Fibroblast of lung (primary cell): ENCODE results near the gene MPPED2. TPM values are rescaled to one million over a fixed set of nuclear protein-coding genes. Genes with fewer than 3 reads are reported as not detected.

Experiments used
- DNase-seq, 2 donors: peaks; one replicate each; pipeline versions ENCODE4 v3.0.0 to v3.0.0-alpha.2; 2010; ENCODE audit warnings: low read depth in 2 of 2
- H2AFZ ChIP-seq: 2 replicates; pipeline ENCODE4 v1.5.1; 2012; ENCODE audit warnings: low read length, control low read depth, inconsistent platforms
- H3K27ac ChIP-seq: 2 replicates; pipeline ENCODE4 v1.5.1; 2011; ENCODE audit warnings: low read length, control low read depth; ENCODE audit not compliant: insufficient read depth
- H3K27me3 ChIP-seq: 2 replicates; pipeline ENCODE4 v1.5.1; 2011; ENCODE audit warnings: mild to moderate bottlenecking, low read length; ENCODE audit not compliant: control insufficient read depth, insufficient read depth
- H3K36me3 ChIP-seq: 2 replicates; pipeline ENCODE4 v1.5.1; 2011; ENCODE audit warnings: low read length; ENCODE audit not compliant: control insufficient read depth, insufficient read depth
- H3K4me1 ChIP-seq: 2 replicates; pipeline ENCODE4 v1.5.1; 2011; ENCODE audit warnings: low read length; ENCODE audit not compliant: control insufficient read depth, insufficient read depth; ENCODE audit errors: extremely low read depth
- H3K4me2 ChIP-seq: 2 replicates; pipeline ENCODE4 v1.5.1; 2011; ENCODE audit warnings: low read length, control low read depth; ENCODE audit not compliant: insufficient read depth; ENCODE audit errors: extremely low read depth
- H3K4me3 ChIP-seq, 4 experiments: fragments of 200-600 bp in 1 of 4; sonication (generic) in 1 of 4; replicated peaks in 1 of 4; 2 replicates each; pipeline ENCODE4 v1.5.1; 2011 to 2016; ENCODE audit warnings: low read length in 4 of 4, low read depth in 3 of 4, mild to moderate bottlenecking in 3 of 4, control low read depth in 2 of 4, inconsistent platforms in 1 of 4, mixed read lengths in 1 of 4; ENCODE audit not compliant: insufficient read depth in 1 of 4; ENCODE audit errors: control extremely low read depth in 1 of 4
- H3K79me2 ChIP-seq: 2 replicates; pipeline ENCODE4 v1.5.1; 2012; ENCODE audit warnings: mild to moderate bottlenecking, low read length, inconsistent platforms; ENCODE audit not compliant: control insufficient read depth, insufficient read depth
- H3K9ac ChIP-seq: 2 replicates; pipeline ENCODE4 v1.5.1; 2011; ENCODE audit warnings: mild to moderate bottlenecking, low read length, control low read depth; ENCODE audit not compliant: insufficient read depth
- H3K9me3 ChIP-seq: 2 replicates; pipeline ENCODE4 v1.5.1; 2012; ENCODE audit warnings: low read depth, low read length; ENCODE audit not compliant: control insufficient read depth, insufficient read depth
- H4K20me1 ChIP-seq: 2 replicates; pipeline ENCODE4 v1.5.1; 2011; ENCODE audit warnings: low read length; ENCODE audit not compliant: control insufficient read depth, insufficient read depth; ENCODE audit errors: extremely low read depth
- CTCF ChIP-seq, 2 donors: IDR thresholded peaks in 1 of 2; conservative IDR thresholded peaks in 1 of 2; 1 replicate in 1 of 2; 2 replicates in 1 of 2; pipeline ENCODE4 v1.5.1; 2011 to 2012; ENCODE audit warnings: low read length in 2 of 2, control low read depth in 1 of 2, inconsistent platforms in 1 of 2, low read depth in 1 of 2, mild to moderate bottlenecking in 1 of 2
- EZH2 ChIP-seq: IDR thresholded peaks from 2 replicates; pipeline ENCODE4 v1.5.1; 2012; ENCODE audit warnings: low read length, control low read depth, mild to moderate bottlenecking; ENCODE audit errors: missing control alignments
- polyA plus RNA-seq, 2 donors: library from polyadenylated mRNA; depleted of rRNA in 1 of 2; stranded (reverse) in 1 of 2; unstranded in 1 of 2; fragments of >200 nt; gene quantifications; 2 replicates each; pipeline ENCODE4 v1.2.1, GENCODE V29; 2011 to 2012; ENCODE audit warnings: missing spikeins in 1 of 2
- total RNA-seq: library from RNA; depleted of rRNA; stranded (reverse); fragments of >200 nt; gene quantifications from 2 replicates; pipeline ENCODE4 v1.2.1, GENCODE V29; 2014

Gene MPPED2
- total and polyA plus RNA-seq, 2 donors (not counting 1 experiment from before 2014, with no cell fraction given): under 0.01 to 0.02 TPM

- TF ChIP-seq EZH2: no peak
- TF ChIP-seq CTCF (conservative IDR thresholded peaks at IDR 0.05 in 1 of 2, IDR thresholded peaks at IDR 0.05 in 1 of 2; ENCODE audit: low read depth in 1 of 2, low read length in 2 of 2): no peak
- Histone ChIP-seq H3K4me2 (no peak overlapping the region), H3K27ac (no peak overlapping the region), H4K20me1 (no peaks in the 10 kb centered on the region), H3K9ac (no peak overlapping the region), H3K4me1 (no peaks in the 10 kb centered on the region), H3K79me2 (no peaks in the 10 kb centered on the region), H3K27me3 (no peaks in the 10 kb centered on the region), H3K4me3 (no peak overlapping the region), H3K36me3 (no peaks in the 10 kb centered on the region), H2AFZ (no peak overlapping the region), H3K9me3 (no peaks in the 10 kb centered on the region)
- no peak for DNase-seq
These were observed 73.1 kb downstream of the MPPED2 start for GRCh38 chr11:30513087-30513486.

GRCh38 chr11:30511408-30511807, 74.7 kb downstream of the MPPED2 start:
- TF ChIP-seq CTCF (conservative IDR thresholded peaks at IDR 0.05 in 1 of 2, IDR thresholded peaks at IDR 0.05 in 1 of 2; ENCODE audit: low read depth in 1 of 2, low read length in 2 of 2): no peak
- no peak for TF ChIP-seq EZH2
- Histone ChIP-seq H3K9me3 (no peaks in the 10 kb centered on the region), H3K27ac (no peak overlapping the region), H3K36me3 (no peaks in the 10 kb centered on the region), H3K27me3 (no peaks in the 10 kb centered on the region), H3K4me1 (no peaks in the 10 kb centered on the region), H2AFZ (no peak overlapping the region), H3K79me2 (no peaks in the 10 kb centered on the region), H4K20me1 (no peaks in the 10 kb centered on the region), H3K4me3 (no peak overlapping the region), H3K4me2 (no peak overlapping the region), H3K9ac (no peak overlapping the region)
- DNase-seq: no peak

GRCh38 chr11:30510750-30511149, 75.4 kb downstream of the MPPED2 start:
- Histone ChIP-seq H4K20me1 (no peaks in the 10 kb centered on the region), H3K79me2 (no peaks in the 10 kb centered on the region), H3K4me3 (no peak overlapping the region), H3K27ac (no peak overlapping the region), H3K9ac (no peak overlapping the region), H3K27me3 (no peaks in the 10 kb centered on the region), H3K4me2 (no peak overlapping the region), H3K4me1 (no peaks in the 10 kb centered on the region), H3K9me3 (no peaks in the 10 kb centered on the region), H2AFZ (no peak overlapping the region), H3K36me3 (no peaks in the 10 kb centered on the region)
- TF ChIP-seq EZH2: no peak
- TF ChIP-seq CTCF (conservative IDR thresholded peaks at IDR 0.05 in 1 of 2, IDR thresholded peaks at IDR 0.05 in 1 of 2; ENCODE audit: low read depth in 1 of 2, low read length in 2 of 2): no peak
- DNase-seq: no peak
